OCI-M2 (cell line): ENCODE data around the gene ZNF500.
"Not testable (repeated sequence)": the region's sequence is repeated elsewhere in the genome, so short reads cannot be mapped to it uniquely, and the experiment has no call there.

ENCODE experiments used
- DNase-seq: peaks from one replicate; lab custom pipeline; 2025; ENCODE audit not compliant: unreplicated experiment; lab: John Stamatoyannopoulos, UW

ZNF500 gene

GRCh38 chr16:4746991-4747574, 19.9 kb downstream of the ZNF500 start:
- DNase-seq: no peak

GRCh38 chr16:4746215-4746614, 20.7 kb downstream of the ZNF500 start:
- no peak for DNase-seq

- no peak for DNase-seq
These were observed 21.7 kb downstream of the ZNF500 start for GRCh38 chr16:4745274-4745569.

DNA sequence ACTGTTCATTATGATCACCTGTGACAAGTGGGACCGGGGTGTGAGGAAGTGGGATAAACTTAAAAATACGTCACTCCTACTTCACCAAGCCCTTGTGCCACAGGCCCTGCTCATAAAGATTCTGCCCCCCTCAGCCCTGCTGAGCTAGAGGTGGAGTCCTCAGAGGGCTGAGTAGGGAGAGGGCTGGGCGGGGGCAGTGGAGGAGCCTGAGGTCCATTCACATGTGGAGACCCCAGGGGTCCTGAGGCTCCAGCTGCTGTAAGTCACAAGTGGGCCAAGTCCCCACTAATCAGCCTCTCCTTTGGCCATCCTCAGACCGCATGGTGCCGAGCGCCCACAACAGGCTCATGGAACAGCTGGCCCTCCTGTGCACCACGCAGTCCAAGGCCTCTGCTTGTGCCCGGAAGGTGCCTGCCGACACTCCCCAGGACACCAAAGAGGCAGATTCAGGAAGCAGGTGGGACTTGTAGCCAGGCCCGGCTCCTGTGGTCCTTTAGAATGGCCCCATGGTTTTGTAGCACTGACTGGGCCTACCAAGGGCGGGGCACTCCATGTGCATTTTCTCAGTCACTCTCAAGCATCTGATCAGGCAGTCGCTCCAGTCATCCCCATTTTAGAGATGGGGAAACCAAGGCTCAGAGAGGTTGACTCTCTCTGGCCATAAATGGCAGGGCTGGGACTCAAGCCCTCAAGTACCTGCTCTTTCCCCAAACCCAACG, 22.2 kb downstream of the ZNF500 start:
- DNase-seq: no peak

- DNase-seq: no peak
These were observed 23.6 kb downstream of the ZNF500 start for GRCh38 chr16:4743226-4743878.

GRCh38 chr16:4738370-4738769, 28.6 kb downstream of the ZNF500 start:
- not testable (repeated sequence) for DNase-seq

GRCh38 chr16:4737545-4737944, 29.4 kb downstream of the ZNF500 start:
- DNase-seq: no peak

DNA sequence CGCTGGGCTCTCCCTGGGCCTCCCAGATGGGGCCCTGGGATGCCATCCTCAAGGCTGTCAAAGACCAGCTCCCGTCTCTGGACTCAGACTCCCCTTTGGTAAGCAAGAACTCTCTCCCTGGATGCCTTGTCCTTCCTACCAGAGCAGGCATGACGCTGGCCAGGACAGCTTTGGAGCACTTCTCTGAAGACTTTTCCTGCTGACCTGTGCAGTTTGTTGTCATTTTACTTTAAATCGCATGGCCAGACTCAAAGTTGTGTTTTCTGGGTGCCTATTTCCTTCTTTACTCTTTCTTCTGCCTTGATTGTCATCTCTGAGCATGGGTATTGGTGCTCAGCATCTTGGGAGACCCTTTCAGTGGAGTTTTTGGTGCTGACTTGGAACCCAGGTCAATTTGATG, 30.4 kb downstream of the ZNF500 start:
- no peak for DNase-seq

GRCh38 chr16:4734730-4735535, 32.0 kb downstream of the ZNF500 start:
- peak; percentile 38 for DNase-seq

GRCh38 chr16:4734063-4734729, 32.8 kb downstream of the ZNF500 start, which contains the start of the genes ANKS3 and DNAAF8:
Gene ANKS3 (minus strand): TSS chr16:4734271. CDS start chr16:4730149, 4,122 bp downstream.
Gene DNAAF8 (plus strand): TSS chr16:4734537. CDS start chr16:4736515, 1,978 bp downstream.
- DNase-seq: peak; percentile 38

GRCh38 chr16:4733747-4734062, 33.3 kb downstream of the ZNF500 start:
- DNase-seq: no peak

- no peak for DNase-seq
These were observed 33.7 kb downstream of the ZNF500 start for GRCh38 chr16:4733211-4733742.

- no peak for DNase-seq
These were observed 37.1 kb downstream of the ZNF500 start for GRCh38 chr16:4729876-4730275.

DNA sequence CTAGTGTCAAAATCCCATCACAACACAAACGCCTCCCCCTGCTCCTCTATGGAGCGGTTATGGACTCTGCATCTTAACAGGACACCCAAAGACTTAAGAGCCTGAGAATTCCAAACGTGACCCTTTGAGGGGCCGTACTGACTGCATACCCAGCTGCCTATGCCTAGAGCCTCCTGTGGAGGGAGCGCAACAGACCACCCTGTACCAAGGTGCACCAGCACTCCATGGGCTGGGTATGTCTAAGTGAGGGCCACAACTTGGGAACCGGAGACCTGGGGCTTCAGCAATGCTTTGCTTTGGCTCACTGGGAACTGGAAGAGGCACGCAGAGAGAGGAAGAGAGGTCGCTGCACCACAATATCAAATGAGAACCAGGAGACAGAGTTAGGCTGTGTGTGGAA, 38.3 kb downstream of the ZNF500 start:
- DNase-seq: no peak

- DNase-seq: no peak
These were observed 40.3 kb downstream of the ZNF500 start for GRCh38 chr16:4726616-4727015.

GRCh38 chr16:4724661-4725270, 42.2 kb downstream of the ZNF500 start:
- DNase-seq: no peak

- DNase-seq: no peak
These were observed 43.7 kb downstream of the ZNF500 start for GRCh38 chr16:4723071-4723767.

- no peak for DNase-seq
These were observed 48.5 kb downstream of the ZNF500 start for GRCh38 chr16:4718466-4718865.

DNA sequence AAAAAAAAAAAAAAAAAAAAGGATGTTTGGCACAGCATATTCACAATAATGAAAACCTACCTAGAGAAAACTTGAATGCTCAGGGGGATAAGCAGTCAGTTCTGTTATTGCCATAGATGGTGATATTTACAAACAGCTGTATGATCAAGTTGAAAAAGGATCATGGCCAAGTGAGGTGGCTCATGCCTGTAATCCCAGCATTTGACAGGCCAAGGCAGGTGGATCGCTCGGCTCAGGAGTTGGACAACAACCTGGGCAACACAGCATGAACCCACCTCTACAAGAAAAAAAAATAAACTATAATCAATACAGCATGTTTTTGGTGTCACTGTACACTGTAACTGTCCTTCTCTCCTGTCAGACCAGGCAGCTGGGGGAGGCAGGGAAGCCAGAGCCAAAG, 52.0 kb downstream of the ZNF500 start:
- DNase-seq: no peak
